Measurements from ENCODE around the gene TCF7L2.

TCF7L2 gene

GRCh38 chr10:112949875-112950507, at the start of gene TCF7L2:
Gene TCF7L2 (plus strand): TSS chr10:112950247. CDS start chr10:112950757, 510 bp downstream.
- peak; percentile 96 for DNase-seq

GRCh38 chr10:112902730-112903129, 47.3 kb upstream of the TCF7L2 start:
- no peak for DNase-seq

DNA sequence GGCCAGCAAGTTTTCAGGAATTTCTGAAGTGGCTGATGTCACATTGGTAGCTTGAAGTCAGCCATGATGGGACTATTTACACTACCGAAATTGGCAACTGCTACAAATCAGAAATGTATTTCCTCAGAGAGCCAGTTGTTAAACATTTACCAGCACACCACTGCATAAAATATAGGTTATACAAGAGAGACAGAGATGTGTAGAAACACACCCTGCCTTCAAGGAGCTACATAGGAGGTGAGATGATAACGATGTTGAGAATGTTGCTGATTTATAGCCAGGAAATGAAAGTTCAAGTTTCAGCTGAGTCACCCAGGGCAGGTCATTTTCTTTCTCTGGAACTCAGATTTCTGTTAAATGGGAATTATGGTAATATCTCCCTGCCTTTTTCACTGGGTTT, 46.0 kb upstream of the TCF7L2 start:
- DNase-seq = no peak

DNA sequence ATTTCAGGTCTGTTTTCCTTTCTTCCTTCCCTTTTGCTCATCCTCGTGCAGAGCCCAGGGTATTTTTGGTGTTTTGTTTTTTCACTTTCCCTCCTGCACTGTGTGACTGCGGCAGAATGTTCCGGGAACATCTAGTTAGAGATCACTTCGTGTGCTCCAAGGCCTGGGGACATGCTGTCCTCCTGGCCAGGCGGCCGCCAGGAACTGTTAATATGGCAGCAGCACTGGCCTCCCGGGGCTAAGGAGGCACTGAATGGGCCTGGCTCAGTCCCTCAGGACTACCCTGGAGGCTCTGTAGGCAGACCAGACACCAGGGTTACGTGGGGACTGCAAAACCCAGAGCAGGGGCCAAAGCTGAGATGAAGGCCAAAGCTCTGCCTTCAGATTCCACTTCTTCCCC, 43.1 kb upstream of the TCF7L2 start:
- no peak for DNase-seq

- no peak for DNase-seq
Observed at GRCh38 chr10:112907893-112908292, 42.2 kb upstream of the TCF7L2 start.

DNA sequence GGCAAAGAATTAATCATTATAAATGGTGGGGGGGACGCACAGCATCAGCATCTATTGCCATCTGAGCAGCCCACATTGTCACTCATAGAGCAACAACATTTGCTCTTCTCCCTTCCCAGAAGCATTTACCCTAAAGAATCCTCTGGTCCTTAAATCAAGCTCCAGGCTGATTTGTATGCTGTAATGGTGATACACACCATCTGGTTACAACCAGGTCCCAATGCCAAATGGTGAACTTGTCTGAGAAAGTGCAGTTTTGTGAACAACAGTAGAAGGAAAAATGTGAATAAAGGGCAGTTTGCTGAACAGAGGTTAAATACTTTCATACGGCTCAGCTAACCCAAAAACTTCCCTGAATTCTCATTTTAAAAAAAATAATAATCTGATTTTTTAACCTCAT, 38.8 kb upstream of the TCF7L2 start:
- DNase-seq = no peak

- no peak for DNase-seq
Observed at GRCh38 chr10:112912410-112912928, 37.6 kb upstream of the TCF7L2 start.

DNA sequence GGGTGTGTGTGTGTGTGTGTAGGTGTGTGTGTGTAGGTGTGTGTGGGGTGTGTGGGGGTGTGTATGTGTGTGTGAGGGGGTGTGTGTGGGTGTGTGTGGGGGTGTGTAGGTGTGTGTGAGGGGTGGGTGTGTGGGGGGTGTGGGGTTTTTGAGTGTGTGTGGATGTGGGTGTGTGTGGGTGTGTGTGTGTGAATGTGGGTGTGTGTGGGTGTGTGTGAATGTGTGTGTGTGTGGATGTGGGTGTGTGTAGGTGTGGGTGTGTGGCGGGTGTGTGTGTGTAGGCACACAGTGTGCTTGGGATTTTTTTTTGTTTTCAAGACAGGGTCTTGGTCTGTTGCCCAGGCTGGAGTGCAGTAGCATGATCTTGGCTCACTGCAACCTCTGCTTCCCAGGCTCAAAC, 36.8 kb upstream of the TCF7L2 start:
- no peak for DNase-seq

- no peak for DNase-seq
Observed at GRCh38 chr10:112913661-112914287, 36.3 kb upstream of the TCF7L2 start.

- no peak for DNase-seq
Observed at GRCh38 chr10:112914288-112914952, 35.6 kb upstream of the TCF7L2 start.

- DNase-seq = no peak
Observed at GRCh38 chr10:112915590-112916572, 34.2 kb upstream of the TCF7L2 start.

DNA sequence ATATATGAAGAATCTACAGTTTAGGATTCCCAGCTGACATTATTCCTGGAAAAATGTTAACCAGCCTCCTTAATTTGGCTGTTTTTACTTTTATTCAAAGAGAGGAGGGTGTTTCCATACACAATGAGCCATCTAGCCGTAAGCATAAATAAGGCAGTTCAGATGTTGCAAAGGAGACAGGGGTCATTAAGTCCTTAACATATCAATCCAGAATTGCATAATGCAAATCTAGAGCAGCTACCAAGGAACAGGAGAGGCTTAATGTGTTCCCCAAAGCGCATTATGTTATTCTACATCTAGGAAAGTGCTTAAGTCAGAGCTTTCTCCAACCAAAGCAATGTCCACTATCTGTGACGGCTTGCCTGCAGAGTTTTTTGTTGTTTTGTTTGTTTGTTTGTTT, 32.4 kb upstream of the TCF7L2 start:
- DNase-seq = no peak

GRCh38 chr10:112918771-112919170, 31.3 kb upstream of the TCF7L2 start:
- DNase-seq = no peak

- DNase-seq = no peak
Observed at GRCh38 chr10:112919721-112920120, 30.3 kb upstream of the TCF7L2 start.

- DNase-seq = no peak
Observed at GRCh38 chr10:112926906-112927688, 22.9 kb upstream of the TCF7L2 start.

DNA sequence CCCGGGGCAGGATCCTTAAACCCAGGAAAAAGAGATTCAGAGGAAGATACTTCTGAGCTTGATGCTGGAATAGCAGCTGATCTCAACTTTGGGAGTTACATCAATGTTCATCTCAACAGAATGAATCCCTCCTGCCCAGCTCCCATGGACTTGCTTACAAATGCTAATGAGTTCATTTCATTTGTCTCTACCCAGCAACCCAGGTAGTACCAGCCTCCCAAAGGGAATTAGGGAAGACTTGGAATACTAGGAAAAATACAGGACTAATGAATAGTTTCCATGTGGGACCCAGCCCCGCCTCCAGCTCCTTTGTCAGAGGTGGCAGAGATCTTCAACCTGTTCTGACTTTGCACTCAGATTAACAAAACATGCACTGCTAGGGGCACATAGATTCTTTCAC, 22.1 kb upstream of the TCF7L2 start:
- DNase-seq = no peak

DNA sequence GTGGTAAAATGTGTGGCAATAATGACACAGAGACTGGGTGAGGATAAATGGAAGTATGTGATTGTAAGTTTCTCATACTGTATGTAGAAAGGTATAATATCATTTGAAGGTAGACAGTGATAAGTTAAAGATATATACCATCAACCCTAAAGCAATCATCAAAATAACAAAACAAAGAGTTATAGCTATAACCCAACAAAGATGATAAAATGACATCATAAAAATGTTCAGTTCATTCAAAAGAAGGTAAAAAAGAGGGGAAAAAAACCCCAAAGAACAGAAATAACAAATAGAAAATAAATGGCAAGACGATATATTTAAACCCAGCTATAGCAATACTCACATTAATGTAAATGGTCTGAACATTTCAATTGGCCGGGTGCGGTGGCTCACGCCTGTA, 17.4 kb upstream of the TCF7L2 start:
- no peak for DNase-seq

DNA sequence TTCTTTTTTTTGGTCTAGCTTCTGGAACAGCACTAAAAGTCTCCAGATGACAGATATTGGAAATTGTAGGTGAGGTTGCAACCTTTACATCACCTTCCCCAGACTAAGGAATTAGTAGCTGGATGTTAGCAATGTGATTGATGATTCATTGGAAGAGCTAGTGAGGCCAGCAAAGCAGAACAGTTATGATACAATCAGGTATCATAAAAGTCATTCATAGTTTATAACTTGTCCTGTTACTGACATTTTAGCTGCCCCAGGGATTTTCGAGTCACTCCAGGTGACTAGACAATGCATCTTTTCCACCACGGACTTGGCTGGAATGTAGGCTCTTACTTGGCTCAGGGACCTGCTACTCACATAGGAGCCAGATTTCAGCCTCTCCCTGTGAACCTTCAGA, 15.9 kb upstream of the TCF7L2 start:
- no peak for DNase-seq

- no peak for DNase-seq
Observed at GRCh38 chr10:112938808-112939482, 11.1 kb upstream of the TCF7L2 start.

DNA sequence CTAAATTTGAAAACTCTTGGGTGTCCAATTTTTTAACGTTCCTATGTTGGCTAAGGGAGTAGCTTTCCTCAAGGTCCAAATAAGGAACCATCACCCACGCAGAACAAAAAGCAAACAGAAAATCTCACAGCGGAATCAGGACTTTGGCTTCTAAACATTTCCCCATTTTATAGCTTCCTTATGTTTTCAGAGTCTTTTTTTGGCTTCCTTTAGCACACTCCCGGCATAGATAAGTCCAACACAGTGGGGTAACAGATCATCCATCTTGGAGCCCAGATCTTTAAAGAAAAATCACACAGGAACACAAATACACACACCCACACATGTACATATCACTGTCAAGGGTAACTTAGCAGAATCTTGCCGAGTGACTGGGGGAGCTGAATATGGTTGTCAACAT, 4.2 kb upstream of the TCF7L2 start:
- DNase-seq = no peak

GRCh38 chr10:112946649-112947048, 3.4 kb upstream of the TCF7L2 start:
- DNase-seq = no peak
